GM12891 (cell line): ENCODE results near the gene SMIM35.

Experiments
- DNase-seq: peaks from one replicate; pipeline ENCODE4 v3.0.0; 2011; ENCODE audit warnings: low spot score; ENCODE audit not compliant: insufficient read length
- FAIRE-seq: peaks from 2 replicates; lab custom pipeline; 2011; peaks lifted over from hg19 to GRCh38; lab: Jason Lieb, UNC
- PAX5 ChIP-seq: IDR thresholded peaks from 2 replicates; pipeline ENCODE4 v1.6.1; 2011; ENCODE audit warnings: low read length, moderate library complexity, mild to moderate bottlenecking; ENCODE audit not compliant: insufficient read depth, severe bottlenecking
- POLR2A ChIP-seq: IDR thresholded peaks from 2 replicates; pipeline ENCODE4 v1.6.1; 2011; ENCODE audit warnings: low read depth, low read length, control low read depth
- POLR2AphosphoS5 ChIP-seq: IDR thresholded peaks from 2 replicates; pipeline ENCODE4 v1.6.1; 2011; ENCODE audit warnings: low read depth, low read length, control low read depth
- POU2F2 ChIP-seq: IDR thresholded peaks from 2 replicates; pipeline ENCODE4 v1.6.1; 2011; ENCODE audit warnings: low read depth, mild to moderate bottlenecking, control low read depth, low read length, moderate library complexity
- SPI1 ChIP-seq: IDR thresholded peaks from 2 replicates; pipeline ENCODE4 v1.6.1; 2011; ENCODE audit warnings: low read depth, low read length, control low read depth
- TAF1 ChIP-seq: IDR thresholded peaks from 2 replicates; pipeline ENCODE4 v1.6.1; 2011; ENCODE audit warnings: low read depth, low read length, control low read depth

Gene SMIM35

GRCh38 chr11:118128310-118128709, 41.5 kb upstream of the SMIM35 start:
- FAIRE-seq = no peak
- TF ChIP-seq TAF1 (no peak), POU2F2 (no peak), POLR2A (no peak), PAX5 (no peak), POLR2AphosphoS5 (no peak), SPI1 (no peak)

GRCh38 chr11:118126082-118126838, 39.5 kb upstream of the SMIM35 start:
- FAIRE-seq (peak; percentile 5), DNase-seq (no peak)
- TF ChIP-seq POLR2A (peak; percentile 77), PAX5 (no peak), POU2F2 (peak; percentile 41; the same call in 1 of the 2 replicates), POLR2AphosphoS5 (peak; percentile 63; the same call in 1 of the 2 replicates), SPI1 (no peak), TAF1 (no peak)

More at GRCh38 chr11:118128310-118128709, 41.5 kb upstream of the SMIM35 start:
- DNase-seq = no peak

DNA sequence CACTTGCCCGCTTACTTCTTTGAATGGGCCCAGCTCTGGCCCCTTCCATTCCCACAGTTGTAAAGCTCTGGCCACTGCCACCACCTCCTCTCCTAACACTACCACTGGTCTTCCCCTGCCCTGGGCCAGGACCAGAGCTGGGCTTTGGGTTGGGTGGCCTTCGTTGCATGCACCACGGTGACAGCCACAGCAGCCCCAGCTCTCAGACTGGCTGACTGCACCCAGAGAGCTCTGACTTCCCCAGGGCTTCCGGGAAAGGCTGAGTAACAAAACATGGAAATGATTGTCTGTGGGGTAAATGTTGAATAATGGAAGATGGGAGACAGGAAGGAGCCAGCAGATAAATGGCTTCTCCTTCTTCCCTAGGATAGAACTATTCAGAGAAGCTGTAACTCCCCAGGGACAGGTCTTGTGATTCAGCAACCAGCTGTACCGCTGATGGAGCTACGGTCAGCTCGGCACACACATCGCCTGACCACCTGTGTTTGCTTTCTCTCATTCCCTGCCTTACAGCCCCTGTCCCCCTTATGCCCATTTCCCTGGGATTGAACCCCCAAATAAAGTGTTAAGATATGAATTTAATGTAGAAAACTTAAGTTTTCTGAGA, 38.3 kb upstream of the SMIM35 start:
- DNase-seq = no peak
- no peak for TF ChIP-seq POLR2AphosphoS5
- FAIRE-seq = no peak

DNA sequence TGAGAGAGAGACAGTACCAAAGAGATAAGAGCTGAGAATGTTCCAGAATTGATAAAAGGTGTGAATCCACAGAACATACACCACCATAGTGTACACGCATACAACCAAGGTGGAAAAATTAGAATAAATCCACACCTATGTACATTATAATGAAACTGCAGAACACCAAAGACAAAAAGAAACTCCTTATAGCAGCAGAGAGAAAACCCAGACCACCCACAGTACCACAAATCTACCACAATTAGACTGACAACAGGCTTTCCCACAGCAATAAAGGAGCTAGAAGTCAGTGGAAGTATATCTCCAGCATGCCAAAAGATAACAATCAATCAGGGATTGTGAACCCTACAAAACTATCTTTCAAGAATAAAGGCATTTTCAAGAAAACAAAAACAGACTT, 34.0 kb upstream of the SMIM35 start:
- FAIRE-seq (no peak), DNase-seq (no peak)
- no peak for TF ChIP-seq POU2F2
- TF ChIP-seq POLR2AphosphoS5 = no peak
- no peak for TF ChIP-seq SPI1
- TF ChIP-seq POLR2A = no peak
- TF ChIP-seq PAX5 = no peak
- TF ChIP-seq TAF1 = no peak

- TF ChIP-seq POLR2AphosphoS5 (no peak), SPI1 (no peak), TAF1 (no peak), PAX5 (no peak), POLR2A (no peak), POU2F2 (no peak)
- DNase-seq = no peak
- no peak for FAIRE-seq
Observed at GRCh38 chr11:118117790-118118601, 31.2 kb upstream of the SMIM35 start.

GRCh38 chr11:118115048-118115447, 28.3 kb upstream of the SMIM35 start:
- DNase-seq (no peak), FAIRE-seq (no peak)
- TF ChIP-seq POLR2AphosphoS5 = no peak
- no peak for TF ChIP-seq SPI1
- TF ChIP-seq POU2F2 = no peak
- TF ChIP-seq TAF1 = no peak
- no peak for TF ChIP-seq PAX5
- no peak for TF ChIP-seq POLR2A

DNA sequence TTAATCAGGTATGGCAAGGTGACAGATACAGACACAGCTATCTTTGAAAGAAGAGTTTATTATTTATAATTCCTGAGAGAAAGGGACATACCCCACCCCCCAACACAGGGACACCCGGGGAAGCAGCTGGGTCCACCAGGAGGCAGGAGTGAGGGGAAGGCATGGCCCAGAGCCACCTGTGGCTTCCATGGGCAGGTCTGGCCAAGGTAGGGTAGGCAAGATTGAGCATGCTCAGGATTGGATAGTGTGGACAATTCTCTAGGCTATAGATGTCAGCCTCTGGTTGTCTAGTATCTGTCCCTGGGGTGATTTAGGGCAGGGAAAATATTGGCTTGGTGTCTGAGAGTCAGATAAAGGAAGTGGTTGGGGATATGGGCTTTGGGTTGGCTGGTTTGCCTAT, 27.5 kb upstream of the SMIM35 start:
- DNase-seq (no peak), FAIRE-seq (no peak)
- TF ChIP-seq POLR2A (no peak), PAX5 (no peak), POLR2AphosphoS5 (no peak), POU2F2 (no peak)

DNA sequence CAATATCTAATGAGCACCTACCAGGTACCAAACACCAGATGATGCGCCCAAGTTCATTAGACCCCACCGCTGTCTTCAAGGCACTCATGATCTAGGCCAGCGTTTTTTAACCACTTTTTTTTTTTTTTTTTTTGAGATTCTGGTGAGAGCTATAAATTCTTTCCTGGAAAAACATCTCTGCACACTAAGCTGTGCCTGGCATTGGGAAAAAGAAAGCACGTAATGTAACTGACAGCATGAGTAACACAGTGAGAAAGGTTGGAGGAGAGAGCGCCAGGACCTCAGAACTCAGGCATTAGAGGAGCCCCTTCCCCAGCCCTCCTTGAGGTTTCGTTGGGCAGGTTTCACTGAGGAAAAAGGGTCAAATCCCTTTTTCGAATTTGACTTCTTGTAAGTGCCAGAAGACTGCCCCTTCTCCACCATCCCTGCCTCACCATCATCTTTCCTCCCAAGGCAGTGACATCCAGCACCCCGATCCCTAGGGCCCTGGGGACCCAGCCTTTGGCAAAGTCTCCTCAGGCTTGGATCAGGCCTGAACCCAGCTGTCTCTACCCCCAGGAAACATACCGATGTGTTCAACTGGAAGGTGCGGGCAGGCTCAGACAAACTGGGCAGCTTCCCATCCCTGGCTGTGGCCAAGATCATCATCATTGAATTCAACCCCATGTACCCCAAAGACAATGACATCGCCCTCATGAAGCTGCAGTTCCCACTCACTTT, 26.1 kb upstream of the SMIM35 start:
- FAIRE-seq = no peak
- DNase-seq = no peak

GRCh38 chr11:118111744-118112035, 24.9 kb upstream of the SMIM35 start:
- FAIRE-seq = no peak
- TF ChIP-seq POLR2A (no peak), POLR2AphosphoS5 (no peak), SPI1 (no peak), TAF1 (no peak), PAX5 (no peak), POU2F2 (no peak)
- DNase-seq = no peak

More for the DNA sequence above, 26.1 kb upstream of the SMIM35 start:
- TF ChIP-seq POLR2AphosphoS5 (no peak), SPI1 (no peak), TAF1 (no peak), POLR2A (no peak), POU2F2 (no peak), PAX5 (no peak)
